GM19372 (cell line): Measurements from ENCODE around the gene ITGB1BP1.
"Not testable (repeated sequence)": the region's sequence is repeated elsewhere in the genome, so short reads cannot be mapped to it uniquely, and the experiment has no call there.

Experiments
- ATAC-seq: cut with Tn5 transposase; IDR thresholded peaks from one replicate; pipeline ENCODE4 v1.9.1; 2021; ENCODE audit warnings: mild to moderate bottlenecking, low read depth, moderate library complexity; ENCODE audit not compliant: unreplicated experiment

ITGB1BP1 gene

DNA sequence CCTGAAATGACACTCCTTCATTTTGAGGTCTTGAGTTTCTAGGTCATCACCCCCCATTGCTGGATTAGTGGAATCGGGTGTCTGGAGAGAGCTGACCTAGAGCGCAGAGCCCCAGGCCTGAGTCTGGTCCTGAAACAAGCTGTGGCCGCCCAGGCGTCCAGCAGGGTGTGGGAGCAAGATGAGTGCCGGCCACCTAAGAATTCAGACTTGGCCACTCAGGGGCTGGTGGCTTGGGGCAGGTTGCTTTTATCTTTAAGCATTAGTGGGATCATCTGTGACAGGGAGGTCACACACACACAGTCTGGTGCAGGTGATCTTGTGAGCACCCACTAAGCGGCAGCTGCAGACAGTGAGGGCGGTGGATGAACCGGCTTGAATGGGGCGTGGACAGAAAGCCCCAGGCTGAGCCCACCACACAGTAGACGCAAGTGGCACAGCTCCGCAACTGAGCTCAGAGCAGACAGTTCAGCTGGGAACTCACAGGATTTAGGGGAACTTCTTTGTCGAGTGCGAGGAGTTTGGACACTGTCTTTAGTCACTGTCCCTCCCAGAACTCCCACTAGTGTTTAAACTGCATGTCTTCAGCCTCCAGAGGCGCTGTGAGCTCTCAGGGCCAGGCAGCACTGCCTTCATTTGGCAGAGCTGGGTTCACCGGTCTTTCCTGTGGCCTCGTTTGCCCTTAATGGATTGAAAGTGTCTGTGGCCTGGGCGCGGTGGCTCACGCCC is 21.5 kb downstream of the ITGB1BP1 start:
- ATAC-seq: no peak

DNA sequence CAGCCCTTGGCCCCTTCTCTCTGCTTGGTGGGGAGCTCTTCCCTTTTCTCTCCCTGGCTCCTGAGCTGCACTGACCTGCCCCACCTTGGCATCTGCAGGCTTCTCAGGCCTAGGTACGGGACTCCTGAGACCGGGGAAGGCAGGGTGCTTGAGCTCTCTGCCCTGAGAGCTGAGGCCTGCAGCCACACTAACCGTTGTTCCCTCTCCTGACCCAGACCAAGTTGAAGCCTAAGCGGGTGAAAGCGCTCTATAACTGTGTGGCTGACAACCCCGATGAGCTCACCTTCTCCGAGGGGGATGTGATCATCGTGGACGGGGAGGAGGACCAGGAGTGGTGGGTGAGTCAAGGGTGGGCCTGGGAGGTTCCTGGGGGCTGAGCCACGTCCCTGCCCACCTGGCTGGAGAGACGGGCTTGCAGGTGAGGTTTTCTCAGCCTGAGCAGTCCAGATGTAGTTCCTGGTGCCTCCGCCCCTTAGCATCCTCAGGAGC is 22.2 kb downstream of the ITGB1BP1 start:
- ATAC-seq: no peak

DNA sequence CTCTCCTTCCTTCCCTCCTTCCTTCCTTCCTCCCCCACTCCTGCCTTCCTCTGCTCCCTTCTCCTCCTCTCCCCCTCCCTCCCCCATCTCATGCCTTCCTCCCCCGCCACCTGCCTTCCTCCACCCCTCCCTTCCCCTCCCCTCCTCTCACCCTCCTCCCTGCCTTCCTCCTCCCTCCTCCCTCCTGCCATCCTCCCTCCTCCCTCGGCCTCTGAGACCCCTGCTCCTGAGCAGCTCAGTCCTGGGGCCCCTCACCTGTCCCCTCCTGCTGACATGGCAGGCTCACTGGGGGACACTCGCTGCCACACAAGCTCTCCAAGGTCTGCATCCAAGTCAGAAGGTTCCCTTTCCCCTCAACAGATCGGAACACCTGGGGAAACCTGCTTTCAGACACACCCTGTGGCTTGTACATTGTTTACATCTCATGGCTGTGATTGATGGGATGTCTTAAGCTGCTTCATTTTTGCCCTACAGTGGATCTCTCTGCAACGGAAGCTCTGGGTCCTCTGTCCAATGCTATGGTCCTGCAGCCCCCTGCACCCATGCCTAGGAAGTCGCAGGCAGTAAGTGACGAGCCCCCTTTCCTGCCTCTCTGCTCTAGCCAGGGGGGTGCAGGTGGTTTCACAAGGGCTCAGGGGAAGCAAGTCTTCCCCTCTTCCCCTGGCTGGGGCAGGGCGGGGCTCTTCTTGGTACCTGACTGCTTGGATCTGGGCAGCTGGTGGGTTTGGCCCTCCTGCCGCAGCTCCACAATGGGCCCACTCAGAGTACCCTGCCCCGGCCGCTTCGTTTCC is 22.9 kb downstream of the ITGB1BP1 start:
- no peak for ATAC-seq

DNA sequence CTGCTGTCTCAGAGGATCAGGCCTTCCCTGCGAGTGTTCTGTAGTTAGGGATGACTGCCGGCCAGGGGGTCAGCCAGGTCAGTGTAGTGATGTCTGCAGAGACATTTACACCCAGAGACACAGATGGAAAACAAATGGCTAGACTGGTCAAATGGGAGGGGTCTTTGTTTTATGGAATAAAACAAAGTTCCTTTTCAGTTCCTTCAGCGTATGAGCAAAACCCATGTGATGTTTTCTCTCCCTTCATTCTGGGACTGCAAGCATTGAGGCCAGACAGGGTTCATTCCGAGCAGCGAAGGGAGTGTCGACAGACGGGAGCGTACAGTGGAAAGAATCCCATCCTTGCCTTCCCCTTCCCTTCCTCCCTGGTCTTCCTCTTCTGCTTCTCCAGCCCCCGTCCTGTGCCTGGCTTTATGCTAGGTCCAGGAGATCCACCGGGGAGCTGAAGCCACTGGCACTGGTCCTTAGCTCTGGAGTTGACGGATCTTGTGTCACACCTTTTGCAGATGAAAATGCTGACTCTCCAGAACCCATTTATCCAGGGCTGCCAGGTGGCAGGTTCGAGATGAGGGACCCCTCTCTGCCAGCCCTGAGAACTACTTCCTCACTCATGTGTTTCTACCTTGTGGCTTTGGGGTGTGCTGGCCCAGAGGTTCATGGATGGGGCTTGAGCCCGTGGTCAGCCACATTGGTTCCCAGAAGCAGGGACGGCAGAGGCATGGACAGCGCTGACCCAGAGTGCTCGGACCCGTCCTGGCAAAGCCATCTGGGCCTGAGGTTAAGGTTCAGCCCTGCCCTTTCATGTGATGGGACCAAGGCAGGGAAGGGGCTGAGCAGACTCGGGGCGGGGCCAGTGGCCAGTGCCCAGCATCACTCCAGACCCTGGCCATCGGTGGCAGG is 24.2 kb downstream of the ITGB1BP1 start:
- no peak for ATAC-seq

DNA sequence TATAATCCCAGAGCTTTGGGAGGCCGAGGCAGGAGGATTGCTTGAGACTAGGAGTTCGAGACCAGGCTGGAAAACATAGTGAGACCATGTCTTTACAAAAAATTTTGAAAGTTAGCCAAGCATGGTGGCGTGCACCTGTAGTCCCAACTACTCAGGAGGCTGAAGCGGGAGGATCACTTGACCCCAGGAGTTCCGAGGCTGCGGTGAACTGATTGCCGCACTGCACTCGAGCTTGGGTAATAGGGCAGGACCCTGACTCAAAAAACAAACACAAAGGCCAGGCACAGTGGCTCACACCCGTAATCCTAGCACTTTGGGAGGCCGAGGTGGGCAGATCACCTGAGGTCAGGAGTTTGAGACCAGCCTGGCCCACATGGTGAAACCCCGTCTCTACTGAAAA is 25.1 kb downstream of the ITGB1BP1 start:
- not testable (repeated sequence) for ATAC-seq

DNA sequence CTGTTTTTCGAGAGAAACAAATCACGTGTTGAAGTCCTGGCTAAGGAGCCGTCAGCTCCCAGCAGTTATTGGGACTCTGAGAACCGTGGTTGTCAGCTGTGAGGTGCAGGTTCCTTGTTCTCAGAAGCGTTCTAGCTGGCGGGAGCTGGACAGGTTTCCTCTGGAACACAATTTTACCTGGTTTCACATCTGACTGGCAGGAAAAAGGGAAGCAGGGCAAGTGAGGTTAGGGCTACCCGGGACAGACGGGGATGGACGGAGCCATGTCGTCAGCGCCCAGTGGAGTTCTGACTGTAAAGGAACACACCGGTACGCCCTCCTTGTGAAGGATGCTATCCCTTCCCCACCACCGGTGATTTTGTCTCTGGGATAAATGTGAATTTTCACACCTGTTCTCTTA is 26.1 kb downstream of the ITGB1BP1 start:
- ATAC-seq: no peak

DNA sequence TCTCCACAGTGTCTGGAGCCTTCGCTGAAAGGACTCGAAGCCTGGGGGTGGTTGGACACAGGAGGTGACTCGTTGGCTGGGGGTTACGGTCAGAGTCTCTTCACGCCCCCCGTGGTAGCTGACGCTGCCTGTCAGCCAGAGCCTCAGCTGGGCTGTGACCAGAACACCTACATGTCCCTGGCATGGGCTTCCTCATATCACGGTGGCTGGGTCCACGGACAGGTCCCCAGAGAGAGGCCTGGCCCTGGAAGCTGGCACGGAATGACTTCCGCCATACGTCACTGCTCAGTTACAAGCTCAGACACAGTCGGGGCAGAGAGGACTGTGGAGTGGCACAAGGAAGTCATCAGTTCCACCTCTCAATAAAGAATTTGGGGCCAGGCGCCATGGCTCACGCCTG is 28.5 kb downstream of the ITGB1BP1 start:
- ATAC-seq: no peak

DNA sequence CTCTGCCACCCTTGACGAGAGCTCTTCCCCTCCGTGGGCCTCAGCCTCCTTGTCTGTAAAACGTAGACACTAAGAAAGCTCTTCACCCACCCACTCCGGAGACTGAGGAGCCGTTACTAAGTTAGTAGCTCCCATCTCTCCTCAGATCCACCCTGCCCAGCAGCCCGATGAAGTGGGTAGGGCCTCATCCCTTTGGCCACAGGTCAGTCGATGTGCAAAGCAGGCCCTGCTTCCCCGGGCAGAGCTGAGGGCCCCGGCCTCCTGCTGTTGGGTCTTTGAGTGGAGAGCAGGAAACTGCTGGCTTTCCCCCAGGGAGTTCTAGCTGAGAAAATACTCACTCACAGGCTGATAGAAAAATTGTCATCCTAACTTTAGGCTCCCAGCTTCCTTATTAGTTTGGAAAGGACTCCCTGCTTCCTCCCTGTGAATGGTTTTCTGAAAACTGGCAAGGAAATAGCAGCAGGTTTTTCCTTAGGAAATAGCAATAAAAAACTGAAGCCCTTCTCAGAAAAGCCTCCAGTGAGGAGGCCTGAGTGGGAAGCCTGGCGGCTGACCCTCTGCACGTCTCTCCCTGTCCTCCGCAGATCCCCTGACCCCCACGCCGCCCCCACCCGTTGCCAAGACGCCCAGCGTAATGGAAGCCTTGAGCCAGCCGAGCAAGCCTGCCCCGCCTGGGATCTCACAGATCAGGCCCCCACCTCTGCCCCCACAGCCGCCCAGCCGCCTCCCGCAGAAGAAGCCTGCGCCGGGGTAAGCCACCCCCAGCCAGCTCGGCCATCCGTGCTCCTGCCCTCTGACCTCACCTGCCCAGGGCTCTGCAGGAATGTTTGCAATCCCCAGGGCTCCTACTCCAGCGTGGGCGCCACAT is 30.2 kb downstream of the ITGB1BP1 start:
- ATAC-seq: no peak

DNA sequence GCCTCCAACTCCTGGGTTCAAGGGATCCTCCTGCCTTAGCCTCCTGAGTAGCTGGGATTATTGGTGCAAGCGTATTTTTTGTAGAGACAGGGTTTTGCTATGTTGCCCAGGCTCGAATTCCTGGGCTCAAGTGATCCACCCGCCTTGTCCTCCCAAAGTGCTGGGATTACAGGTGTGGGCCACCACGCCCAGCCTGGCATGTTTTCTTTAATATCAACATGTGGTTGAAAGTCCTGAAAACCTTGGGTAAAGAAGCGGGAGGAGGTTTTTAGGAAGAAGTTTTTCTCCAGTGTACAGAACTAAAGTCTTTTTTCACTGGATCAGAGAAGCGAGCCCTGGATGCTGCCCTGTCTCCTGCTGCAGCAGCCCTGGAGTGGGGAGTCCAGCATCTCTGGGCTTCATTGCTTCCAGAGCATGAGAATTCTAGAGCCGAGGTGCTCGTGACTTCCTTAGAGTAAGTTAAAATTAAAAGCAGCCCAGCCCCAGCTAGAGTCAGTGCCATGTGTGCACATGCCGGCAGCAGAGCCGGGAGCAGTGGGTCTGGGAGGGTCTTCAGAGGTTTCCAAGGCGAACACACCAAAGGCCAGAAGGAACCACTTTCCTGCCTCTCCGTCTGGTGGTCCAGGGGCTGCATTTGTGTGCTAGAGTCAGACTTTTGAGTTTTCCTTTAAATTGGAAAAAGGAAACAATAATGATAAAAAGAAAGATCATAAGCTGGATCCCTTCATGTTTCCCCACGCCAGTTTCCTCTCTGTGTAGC is 31.2 kb downstream of the ITGB1BP1 start:
- ATAC-seq: no peak

DNA sequence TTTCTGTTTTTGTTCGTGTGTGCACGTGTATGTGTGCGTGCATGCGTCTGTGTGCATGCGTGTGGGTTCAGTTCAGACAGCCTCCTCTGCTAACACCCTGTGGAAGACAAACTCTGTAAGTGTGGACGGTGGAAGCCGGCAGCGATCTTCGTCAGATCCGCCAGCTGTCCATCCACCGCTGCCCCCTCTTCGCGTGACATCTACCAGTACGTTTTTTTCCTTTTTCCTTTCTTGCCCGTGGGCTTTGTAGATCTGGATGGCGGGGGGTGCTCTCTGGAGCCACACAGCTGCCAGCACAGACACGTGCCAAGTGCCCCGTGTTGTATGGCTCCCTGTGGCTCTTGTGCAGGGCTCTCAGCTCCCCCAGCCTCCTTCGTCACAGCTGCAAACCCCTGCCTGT is 32.3 kb downstream of the ITGB1BP1 start:
- no peak for ATAC-seq

DNA sequence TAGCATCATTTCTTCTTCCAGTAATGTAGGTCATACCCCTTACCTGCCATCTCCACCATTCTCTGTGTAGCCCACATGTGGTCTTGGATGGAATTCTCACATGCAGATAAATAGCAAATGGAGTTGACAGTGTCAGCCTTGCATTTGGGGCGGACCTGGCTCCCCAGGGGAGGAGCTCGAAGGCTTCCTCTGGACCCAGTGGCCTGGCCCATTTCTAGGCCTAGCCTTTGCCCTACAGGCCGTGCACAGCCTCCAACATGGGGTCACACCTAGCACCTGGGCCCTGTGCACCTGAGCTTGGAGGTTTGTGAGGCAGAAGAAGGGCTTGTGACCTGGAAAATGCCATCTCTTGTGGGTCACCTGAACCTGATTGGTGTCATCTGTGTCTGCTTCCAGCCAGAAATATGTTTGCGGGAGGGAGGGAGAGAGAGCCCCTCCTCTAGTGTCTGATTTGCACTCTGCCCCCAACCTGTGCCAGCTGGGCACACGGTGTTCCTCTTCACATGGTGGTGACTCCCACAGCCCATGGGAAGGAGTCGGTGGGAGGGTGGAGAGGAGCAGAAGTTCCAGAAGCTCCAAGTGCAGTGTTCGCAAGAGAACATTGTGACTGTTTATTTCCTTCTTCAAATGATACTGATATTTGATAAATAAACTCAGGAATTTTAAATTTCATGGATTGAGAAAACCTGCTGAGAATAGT is 33.0 kb downstream of the ITGB1BP1 start:
- ATAC-seq: no peak

DNA sequence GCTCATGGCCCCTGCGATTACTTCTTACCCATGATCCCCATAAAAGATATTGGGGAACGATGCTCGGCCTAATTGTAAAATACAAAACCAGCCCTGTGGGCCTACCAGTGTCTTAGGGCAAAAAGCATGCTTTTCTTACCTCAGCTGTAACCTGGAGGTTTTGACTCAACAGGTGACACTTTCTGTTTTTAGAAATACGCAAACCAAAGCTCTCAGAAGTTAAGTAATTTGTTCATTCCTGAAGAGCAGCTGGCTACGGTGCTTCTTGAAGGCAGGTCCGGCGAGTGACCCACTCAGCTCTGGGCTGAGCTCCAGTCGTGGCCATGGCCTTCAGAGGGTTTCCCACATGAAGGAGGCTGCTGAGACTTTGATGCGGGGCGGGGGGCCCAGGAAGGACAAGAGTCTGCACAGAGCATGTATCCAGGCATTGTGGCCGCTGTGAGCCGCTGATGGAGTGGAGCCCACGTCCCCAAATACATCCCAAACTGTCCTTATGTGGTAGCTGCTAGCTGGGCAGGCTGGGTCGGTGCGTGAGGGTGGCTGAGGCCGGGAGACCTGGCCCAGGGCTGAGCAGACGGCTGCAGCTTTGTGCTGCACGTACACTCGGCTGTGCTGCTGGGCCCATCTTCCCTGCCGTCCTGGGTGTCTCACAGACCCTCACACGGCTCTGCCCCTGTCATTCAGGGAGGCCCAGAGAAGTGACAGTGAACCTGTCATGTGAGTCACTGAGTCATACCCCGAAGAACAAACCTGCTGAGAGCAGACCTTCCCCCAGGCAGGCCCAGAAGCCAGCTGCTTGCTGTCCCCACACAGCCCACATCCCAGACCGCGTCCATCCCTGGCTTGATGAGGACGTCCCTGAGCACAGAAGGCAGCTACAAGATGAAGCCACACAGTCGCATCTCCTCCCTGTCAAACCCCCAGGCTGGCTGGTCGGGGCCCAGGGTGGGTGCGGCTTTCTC is 34.1 kb downstream of the ITGB1BP1 start:
- ATAC-seq: no peak

DNA sequence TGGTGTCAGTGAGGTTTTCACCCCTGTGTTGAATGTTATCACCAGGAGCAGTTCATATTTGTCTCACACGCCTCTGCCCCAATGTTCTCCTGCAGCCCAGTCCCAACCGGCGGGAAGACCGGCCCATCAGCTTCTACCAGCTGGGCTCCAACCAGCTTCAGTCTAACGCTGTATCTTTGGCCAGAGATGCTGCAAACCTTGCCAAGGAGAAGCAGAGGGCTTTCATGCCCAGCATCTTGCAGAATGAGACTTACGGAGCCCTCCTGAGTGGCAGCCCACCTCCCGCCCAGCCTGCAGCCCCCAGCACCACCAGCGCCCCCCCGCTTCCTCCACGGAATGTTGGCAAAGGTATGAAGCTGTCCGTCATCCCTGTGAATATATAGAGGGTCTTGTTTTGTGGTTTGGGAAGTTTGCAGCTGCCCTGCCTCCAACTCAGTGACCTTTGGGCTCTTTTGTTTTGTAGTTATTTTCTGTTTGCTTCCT is 35.1 kb downstream of the ITGB1BP1 start:
- ATAC-seq: no peak

DNA sequence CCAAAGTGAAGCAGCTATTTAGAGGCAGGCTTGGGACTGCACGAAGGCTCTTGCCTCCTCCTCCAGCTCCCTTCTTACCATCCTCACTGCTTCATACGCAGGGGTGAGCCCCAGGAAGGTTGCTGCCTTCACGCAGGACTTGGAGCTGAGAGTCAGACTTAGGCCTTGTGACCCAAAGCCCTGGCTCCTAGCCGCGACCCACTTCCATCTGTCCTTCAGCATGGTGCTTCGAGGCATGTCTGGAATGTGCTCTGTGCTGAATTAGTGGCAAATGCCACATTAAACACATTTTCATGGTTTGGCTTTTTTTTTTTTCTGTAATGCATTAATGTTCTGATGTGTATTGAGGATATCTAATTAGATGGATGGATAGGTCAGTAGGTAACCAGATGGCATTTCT is 37.5 kb downstream of the ITGB1BP1 start:
- no peak for ATAC-seq

DNA sequence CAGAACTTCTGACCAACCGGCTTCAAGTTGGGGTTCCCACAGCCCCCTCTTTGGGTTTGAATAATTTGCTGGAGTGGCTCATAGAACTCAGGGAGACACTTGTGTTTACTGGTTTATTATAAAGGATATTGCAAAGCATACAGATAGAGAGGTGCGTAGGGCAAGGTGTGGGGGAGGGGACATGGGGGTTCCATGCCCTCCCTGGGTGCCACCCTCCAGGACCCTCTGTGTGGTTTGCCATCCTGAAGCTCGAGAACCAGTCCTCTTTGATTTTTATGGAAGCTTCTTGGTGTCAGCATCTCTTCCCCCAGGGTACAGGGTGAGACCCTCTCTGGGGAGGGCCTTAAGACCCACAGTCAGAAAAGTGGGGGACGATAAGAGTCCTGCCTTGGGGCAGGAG is 38.8 kb downstream of the ITGB1BP1 start:
- no peak for ATAC-seq

DNA sequence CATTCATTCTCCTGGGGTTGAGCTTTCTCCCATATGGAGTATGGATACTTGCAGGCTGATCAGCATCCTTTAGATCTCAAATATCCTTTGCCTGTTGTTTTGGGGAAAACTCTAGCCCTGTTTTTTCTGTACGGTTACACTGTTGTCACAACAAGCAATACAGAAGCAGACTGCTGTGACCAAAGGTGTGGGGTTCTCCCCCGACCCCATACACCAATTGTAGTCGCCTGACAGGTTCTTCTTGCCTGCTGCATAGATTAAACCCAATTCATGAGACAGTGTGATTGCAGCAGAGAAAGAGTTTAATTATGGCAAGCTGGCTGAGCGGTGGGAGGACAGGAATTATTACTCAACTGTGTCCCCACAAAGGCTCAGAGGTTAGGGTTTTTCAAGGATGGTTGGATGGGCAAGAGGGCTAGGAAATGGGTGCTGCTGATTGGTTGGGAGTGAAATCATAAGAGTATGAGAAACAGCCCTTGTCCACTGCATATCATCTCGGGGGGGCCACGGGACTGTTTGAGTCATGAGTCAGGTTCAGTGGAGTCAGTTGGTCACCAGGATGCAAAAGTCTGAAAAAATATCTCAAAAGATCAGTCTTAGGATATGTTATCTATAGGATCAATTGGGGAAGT is 40.6 kb downstream of the ITGB1BP1 start:
- no peak for ATAC-seq
